Measurements from ENCODE around the gene OBSCN.

OBSCN gene

DNA sequence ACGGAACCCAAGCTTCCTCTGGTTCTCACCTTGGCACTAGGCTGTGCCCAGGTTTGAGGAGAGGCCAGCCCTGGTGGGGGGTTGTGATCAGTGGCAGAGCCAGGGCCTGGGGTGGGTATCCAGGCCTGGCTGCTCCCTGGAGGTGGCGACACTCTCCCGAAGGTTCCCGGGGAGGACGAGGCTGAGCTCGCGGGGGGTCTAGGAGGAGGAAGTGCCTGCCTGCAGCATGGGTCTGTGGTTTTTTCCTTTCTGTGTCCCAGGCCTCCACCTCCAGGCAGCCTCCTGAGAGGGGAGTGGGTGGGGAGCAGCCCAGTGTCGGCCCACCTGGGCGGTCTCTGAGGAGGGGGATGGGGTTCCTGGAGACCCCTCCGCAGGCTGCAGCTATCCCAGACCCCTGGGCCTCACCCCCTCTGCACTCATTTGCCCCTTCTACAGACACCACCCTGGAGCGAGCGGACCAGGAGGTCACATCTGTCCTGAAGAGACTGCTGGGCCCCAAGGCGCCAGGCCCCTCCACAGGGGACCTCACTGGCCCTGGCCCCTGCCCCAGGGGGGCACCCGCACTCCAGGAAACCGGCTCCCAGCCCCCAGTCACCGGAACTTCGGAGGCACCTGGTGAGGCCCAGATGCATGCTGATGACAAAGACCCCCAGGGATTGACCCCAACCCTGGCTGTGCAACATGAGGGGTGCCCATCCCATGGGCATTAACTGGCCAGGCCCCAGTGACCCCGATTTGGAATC, 154.5 kb downstream of the OBSCN start:
- no peak for DNase-seq (ENCODE audit: low read depth)
- TF ChIP-seq, protein P1, sequence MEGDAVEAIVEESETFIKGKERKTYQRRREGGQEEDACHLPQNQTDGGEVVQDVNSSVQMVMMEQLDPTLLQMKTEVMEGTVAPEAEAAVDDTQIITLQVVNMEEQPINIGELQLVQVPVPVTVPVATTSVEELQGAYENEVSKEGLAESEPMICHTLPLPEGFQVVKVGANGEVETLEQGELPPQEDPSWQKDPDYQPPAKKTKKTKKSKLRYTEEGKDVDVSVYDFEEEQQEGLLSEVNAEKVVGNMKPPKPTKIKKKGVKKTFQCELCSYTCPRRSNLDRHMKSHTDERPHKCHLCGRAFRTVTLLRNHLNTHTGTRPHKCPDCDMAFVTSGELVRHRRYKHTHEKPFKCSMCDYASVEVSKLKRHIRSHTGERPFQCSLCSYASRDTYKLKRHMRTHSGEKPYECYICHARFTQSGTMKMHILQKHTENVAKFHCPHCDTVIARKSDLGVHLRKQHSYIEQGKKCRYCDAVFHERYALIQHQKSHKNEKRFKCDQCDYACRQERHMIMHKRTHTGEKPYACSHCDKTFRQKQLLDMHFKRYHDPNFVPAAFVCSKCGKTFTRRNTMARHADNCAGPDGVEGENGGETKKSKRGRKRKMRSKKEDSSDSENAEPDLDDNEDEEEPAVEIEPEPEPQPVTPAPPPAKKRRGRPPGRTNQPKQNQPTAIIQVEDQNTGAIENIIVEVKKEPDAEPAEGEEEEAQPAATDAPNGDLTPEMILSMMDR (IDR thresholded peaks at IDR 0.05; ENCODE audit: low read length, missing control alignments) = no peak

DNA sequence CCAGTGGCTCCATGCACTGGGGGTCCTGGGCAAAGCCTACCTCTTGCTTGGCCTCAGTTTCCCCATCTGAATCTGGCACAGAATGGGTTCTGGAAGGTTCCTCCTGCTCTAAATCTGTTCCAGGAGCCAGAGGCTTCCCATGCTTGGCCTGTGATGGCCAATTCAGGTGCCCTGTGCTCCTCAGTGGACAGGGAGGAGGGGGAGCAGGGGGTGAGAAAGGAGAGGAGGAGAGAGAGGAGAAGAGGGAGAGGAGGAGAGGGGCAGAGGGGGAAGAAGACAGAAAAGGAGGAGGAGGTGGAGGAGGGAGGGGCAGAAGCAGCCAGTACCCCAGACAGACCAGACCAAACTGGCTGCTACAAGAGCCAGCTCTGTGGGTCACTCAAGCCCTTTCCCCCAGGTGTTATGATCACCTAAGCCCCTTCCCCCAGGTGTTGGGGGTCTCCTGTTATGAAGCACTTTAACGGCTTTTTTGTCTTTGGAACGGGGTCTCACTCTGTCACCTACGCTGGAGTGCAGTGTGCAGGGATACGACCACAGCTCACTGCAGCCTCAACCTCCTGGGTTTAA, 155.1 kb downstream of the OBSCN start:
- DNase-seq (ENCODE audit: low read depth) = no peak
- TF ChIP-seq, protein P1 (IDR thresholded peaks at IDR 0.05; ENCODE audit: low read length, missing control alignments) = no peak

More for the DNA sequence above, 154.5 kb downstream of the OBSCN start:
- no peak overlapping the region for H3K4me3 ChIP-seq (replicated peaks; ENCODE audit: low read depth, low read length)

DNA sequence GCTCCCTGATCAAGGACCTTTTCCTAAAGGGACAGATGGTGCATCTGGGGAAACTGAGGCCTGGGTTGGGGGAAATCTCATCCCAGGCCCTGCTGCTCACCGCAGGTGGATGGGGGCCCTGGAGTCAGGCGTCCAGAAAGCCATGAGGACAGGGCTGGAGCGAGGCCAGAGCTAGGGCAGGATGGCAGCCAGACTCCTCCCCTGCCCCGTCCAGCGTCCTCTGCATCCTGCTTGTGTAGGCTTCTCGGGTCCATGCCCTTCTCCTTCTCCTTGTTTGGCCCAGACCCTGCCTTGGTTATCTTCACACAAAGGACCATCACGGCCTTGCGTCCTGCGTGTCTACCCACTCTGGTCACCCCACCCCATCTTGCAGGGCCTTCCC, 155.8 kb downstream of the OBSCN start:
- no peak for DNase-seq (ENCODE audit: low read depth)
- H3K4me3 ChIP-seq (replicated peaks; ENCODE audit: low read depth, low read length) = no peak overlapping the region
- TF ChIP-seq, protein P1 (IDR thresholded peaks at IDR 0.05; ENCODE audit: low read length, missing control alignments) = no peak

More for the DNA sequence above, 155.1 kb downstream of the OBSCN start:
- H3K4me3 ChIP-seq (replicated peaks; ENCODE audit: low read depth, low read length) = no peak overlapping the region

DNA sequence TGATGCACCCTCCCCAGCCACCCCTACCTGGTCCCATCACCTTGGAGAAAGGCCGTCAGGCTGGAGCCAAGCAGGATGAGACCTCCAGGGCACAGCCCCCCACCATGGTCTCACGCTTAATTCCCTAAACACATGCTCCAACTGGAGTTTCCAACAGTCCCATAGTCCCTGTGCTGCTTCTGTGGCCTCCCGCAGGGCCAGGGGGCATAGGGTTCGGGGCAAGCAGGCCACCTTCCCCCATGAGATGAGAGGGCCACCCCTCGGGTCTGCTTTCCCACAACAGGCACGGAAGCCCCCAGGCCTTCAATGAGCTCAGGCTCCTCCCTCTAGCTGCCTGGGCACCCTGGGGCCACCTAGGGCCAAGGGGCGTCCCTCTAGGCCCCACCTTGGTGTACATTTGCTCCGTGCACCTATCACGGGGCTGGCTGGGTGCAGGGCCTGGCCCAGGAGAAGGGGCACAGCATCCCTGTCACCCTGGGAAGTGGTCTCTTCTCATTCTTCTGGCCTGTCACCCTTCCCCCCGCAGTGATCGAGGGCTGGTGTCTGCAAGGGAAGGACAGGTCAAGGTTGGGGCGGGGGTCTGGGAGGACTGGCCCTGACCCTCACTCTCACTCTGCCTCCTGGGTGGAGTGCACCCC, 156.3 kb downstream of the OBSCN start:
- TF ChIP-seq, protein P1 (IDR thresholded peaks at IDR 0.05; ENCODE audit: low read length, missing control alignments) = no peak

DNA sequence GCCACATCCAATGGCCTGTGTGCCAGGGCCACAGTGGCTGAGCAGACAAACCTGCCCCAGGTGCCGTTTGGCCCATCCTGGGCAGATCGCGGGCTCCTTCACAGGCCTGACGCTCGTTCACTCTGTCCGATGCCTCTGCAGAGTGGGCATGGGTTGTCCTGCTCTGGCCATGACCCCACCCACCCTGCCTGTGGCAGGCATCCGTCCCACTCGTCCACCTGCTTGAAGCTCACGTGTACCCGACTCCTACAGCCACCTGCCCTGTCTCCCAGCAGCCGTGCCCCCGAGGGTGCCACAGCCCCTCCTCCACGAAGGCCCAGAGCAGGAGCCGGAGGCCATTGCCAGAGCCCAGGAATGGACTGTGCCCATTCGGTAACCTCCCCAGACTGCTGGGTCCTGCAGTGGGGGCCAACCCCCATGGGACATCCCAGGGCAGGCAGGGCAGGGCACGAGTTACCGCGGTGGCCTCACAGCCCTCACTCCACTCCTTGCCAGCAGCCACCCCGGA, 156.9 kb downstream of the OBSCN start:
- no peak for DNase-seq (ENCODE audit: low read depth)
- TF ChIP-seq, protein P1 (IDR thresholded peaks at IDR 0.05; ENCODE audit: low read length, missing control alignments) = no peak
- H3K4me3 ChIP-seq (replicated peaks; ENCODE audit: low read depth, low read length) = no peak overlapping the region

More for the DNA sequence above, 156.3 kb downstream of the OBSCN start:
- DNase-seq (ENCODE audit: low read depth) = no peak
- no peak overlapping the region for H3K4me3 ChIP-seq (replicated peaks; ENCODE audit: low read depth, low read length)

DNA sequence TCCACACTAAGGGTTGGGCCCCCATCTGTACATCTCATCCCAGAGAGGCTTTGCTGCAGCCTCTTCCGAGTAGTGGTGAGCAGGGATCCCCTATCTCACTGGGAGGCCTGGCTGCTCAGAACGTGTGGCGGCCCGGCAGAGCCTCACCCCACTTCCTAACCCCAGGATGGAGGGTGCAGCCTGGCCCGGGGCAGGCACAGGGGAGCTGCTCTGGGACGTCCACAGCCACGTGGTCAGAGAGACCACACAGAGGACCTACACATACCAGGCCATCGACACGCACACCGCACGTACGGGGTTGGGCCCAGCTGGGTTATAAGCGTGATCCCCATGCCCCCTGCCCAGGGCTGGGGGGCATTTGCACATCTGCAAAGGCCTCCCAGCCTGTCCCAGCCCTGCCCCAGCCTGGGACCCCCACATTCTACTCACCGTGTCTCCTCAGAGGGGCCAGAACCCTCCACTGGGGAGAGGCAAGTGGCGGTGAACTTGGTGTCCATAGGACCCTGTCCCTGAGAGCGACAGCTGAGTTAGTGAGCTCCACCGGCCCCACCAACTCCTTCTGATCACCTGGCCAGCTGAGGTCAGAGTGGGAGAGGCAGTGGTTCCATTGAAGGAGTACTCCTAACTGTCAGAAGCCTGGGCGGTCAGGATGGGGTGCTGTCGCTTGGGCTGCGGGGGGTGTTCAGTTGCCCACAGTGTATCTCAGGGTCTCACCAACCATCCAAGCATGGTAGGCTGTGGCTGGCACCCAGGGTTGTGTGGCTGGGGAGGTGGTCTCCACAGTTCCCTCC, 157.6 kb downstream of the OBSCN start:
- no peak for DNase-seq (ENCODE audit: low read depth)
- H3K4me3 ChIP-seq (replicated peaks; ENCODE audit: low read depth, low read length) = no peak overlapping the region
- TF ChIP-seq, protein P1 (IDR thresholded peaks at IDR 0.05; ENCODE audit: low read length, missing control alignments) = no peak
